Type B pancreatic cell (in vitro differentiated cells): ENCODE data around the gene SURF2. TPM values are rescaled to one million over a fixed set of nuclear protein-coding genes. Genes with fewer than 3 reads are reported as not detected.

ENCODE experiments used
- DNase-seq: peaks from one replicate; pipeline ENCODE4 v3.0.0; 2021; ENCODE audit warnings: mixed read lengths; ENCODE audit not compliant: unreplicated experiment; ENCODE audit errors: extremely low spot score
- H3K27ac Mint-ChIP-seq: 2 replicates; pipeline ENCODE4 v1.8.0; 2021; ENCODE audit warnings: mild to moderate bottlenecking, mixed read lengths
- H3K27me3 Mint-ChIP-seq: 2 replicates; pipeline ENCODE4 v1.8.0; 2021; ENCODE audit warnings: mixed read lengths
- H3K36me3 Mint-ChIP-seq: 2 replicates; pipeline ENCODE4 v1.8.0; 2021; ENCODE audit warnings: mixed read lengths
- H3K4me1 Mint-ChIP-seq: one replicate; pipeline ENCODE4 v1.8.0; 2021; ENCODE audit warnings: mixed read lengths; ENCODE audit not compliant: unreplicated experiment
- H3K4me3 Mint-ChIP-seq: 2 replicates; pipeline ENCODE4 v1.8.0; 2021; ENCODE audit warnings: mild to moderate bottlenecking, mixed read lengths
- H3K9me3 Mint-ChIP-seq: 2 replicates; pipeline ENCODE4 v1.8.0; 2021; ENCODE audit warnings: mixed read lengths
- CTCF ChIP-seq: fragments of 200-600 bp; sonication (generic); conservative IDR thresholded peaks from 2 replicates; pipeline ENCODE4 v1.5.0; 2021; ENCODE audit warnings: antibody characterized with exemption, mild to moderate bottlenecking
- total RNA-seq: library from RNA; stranded (reverse); gene quantifications from 2 replicates; pipeline ENCODE4 v1.2.1, GENCODE V29; 2021; ENCODE audit warnings: low replicate concordance

The SURF2 gene
- total RNA-seq, 1 donor from 2014 or later: 23.5 TPM

- no peak for TF ChIP-seq CTCF
- Mint-ChIP-seq H3K4me3 (peak overlapping the region; percentile 93), H3K27ac (peak overlapping the region; percentile 34), H3K9me3 (no peaks in the 10 kb centered on the region), H3K36me3 (peaks cover 12% of the 10 kb centered on the region), H3K27me3 (no peaks in the 10 kb centered on the region), H3K4me1 (peaks cover 10% of the 10 kb centered on the region)
- DNase-seq: no peak
These were observed 1.6 kb upstream of the SURF2 start for GRCh38 chr9:133354766-133355165.

GRCh38 chr9:133355881-133356357 is 431 bp upstream of the SURF2 start:
- DNase-seq: no peak
- Mint-ChIP-seq H3K9me3 (no peaks in the 10 kb centered on the region), H3K27me3 (no peaks in the 10 kb centered on the region), H3K4me3 (peak overlapping the region; percentile 93), H3K27ac (peak overlapping the region; percentile 89), H3K36me3 (peaks cover 7% of the 10 kb centered on the region), H3K4me1 (peaks cover 10% of the 10 kb centered on the region)
- no peak for TF ChIP-seq CTCF

- H3K9me3 Mint-ChIP-seq: no peaks in the 10 kb centered on the region
- H3K27ac Mint-ChIP-seq: peak overlapping the region; percentile 43
- peaks cover 10% of the 10 kb centered on the region for H3K4me1 Mint-ChIP-seq
- H3K36me3 Mint-ChIP-seq: peaks cover 3% of the 10 kb centered on the region
- DNase-seq: no peak
- H3K4me3 Mint-ChIP-seq: peak overlapping the region; percentile 84
- no peak for TF ChIP-seq CTCF
- H3K27me3 Mint-ChIP-seq: no peaks in the 10 kb centered on the region
These were observed 1.3 kb downstream of the SURF2 start for GRCh38 chr9:133357656-133358055.

GRCh38 chr9:133359399-133360175 is 3.2 kb downstream of the SURF2 start:
- Mint-ChIP-seq H3K4me1 (peaks cover 15% of the 10 kb centered on the region), H3K4me3 (peak overlapping the region; percentile 41), H3K36me3 (peaks cover 7% of the 10 kb centered on the region), H3K27me3 (no peaks in the 10 kb centered on the region), H3K9me3 (no peaks in the 10 kb centered on the region), H3K27ac (peak overlapping the region; percentile 72)
- DNase-seq: no peak
- TF ChIP-seq CTCF: peak; percentile 49

GRCh38 chr9:133360400-133361393 is 4.3 kb downstream of the SURF2 start:
- Mint-ChIP-seq H3K4me1 (peaks cover 15% of the 10 kb centered on the region), H3K36me3 (peaks cover 7% of the 10 kb centered on the region), H3K4me3 (no peak overlapping the region), H3K9me3 (no peaks in the 10 kb centered on the region), H3K27me3 (no peaks in the 10 kb centered on the region), H3K27ac (peak overlapping the region; percentile 72)
- no peak for DNase-seq
- TF ChIP-seq CTCF: no peak
